ENCODE data around the gene GAS7.
A peak's percentile ranks its signal among the peaks of the same experiment; 100 is the strongest.

The GAS7 gene

DNA sequence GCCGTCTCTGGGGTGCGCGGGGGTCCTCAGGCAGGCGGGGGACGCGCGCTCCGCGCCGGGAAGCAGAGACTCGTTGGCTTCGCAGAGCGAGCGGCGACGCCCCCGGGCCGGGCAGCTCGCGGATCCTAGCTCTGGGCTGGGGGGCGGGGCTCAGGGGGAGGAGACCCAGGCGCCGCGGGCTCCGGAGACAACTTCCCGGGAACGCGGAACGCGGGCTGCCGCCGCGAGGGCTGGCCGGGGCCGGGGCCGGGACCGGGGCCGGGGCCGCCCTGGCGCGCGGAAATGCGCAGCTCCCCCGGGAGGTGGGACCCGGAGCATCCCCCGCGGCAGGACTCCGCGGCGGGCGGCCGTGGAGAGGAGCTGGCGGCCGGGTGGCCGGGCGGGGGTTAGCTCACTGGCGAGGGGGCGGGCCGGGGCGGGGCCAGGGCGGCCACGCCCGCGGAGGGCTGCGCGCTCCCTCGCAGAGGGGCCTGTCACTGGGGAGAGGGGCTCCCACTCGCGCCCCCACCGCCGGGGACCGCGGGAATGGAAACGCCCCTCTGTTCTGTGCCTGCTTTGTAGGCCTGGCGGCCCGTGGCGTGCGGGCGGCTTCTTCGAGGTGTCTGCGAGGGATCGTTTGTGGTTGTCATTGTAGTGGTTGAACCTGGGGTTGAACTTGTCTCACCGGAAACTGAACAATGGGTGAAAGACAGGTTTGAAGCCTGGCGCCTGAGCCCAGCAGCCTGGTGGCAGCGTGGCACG, at the start of gene GAS7:
TSS of gene GAS7 (minus strand) at position 98 of the 741 bp plus-strand sequence.
- H3K9me3 Mint-ChIP-seq, result peaks cover 19% of the 10 kb centered on the region
- peaks cover 43% of the 10 kb centered on the region for H3K27me3 Mint-ChIP-seq
- no peak within 1 kb of the TSS for H3K27ac Mint-ChIP-seq
- H3K4me3 Mint-ChIP-seq, result peak within 1 kb of the TSS; percentile 70
- H3K36me3 Mint-ChIP-seq (ENCODE audit: low read depth), result peaks cover 3% of the 10 kb centered on the region
- H3K4me1 Mint-ChIP-seq (ENCODE audit: low read depth), result peaks cover 7% of the 10 kb centered on the region
- peak; percentile 66 for DNase-seq

DNA sequence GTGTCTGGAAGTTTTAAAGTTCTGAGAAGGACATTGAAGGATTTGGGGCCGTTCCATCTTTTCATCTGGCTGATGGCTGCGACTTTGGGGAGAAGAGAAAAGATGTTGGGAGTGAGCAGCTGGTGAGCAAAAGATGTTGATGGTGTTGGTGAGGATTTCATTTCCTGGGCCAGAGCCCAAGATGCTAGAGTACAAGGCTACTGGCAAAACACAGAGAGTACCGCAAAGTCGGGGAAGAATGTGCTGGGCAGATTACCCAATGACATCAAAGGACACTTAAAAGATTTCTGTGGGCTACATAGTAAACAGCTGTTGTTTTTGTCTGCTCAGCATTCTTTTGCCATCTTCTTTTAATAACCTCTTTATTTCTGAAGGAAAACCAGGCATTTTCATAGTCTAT, 49.4 kb upstream of the GAS7 start:
- no peak overlapping the region for H3K27ac Mint-ChIP-seq
- H3K27me3 Mint-ChIP-seq, result peaks cover 6% of the 10 kb centered on the region
- H3K4me3 Mint-ChIP-seq, result no peak overlapping the region
- no peaks in the 10 kb centered on the region for H3K36me3 Mint-ChIP-seq (ENCODE audit: low read depth)
- DNase-seq, result no peak
- H3K4me1 Mint-ChIP-seq (ENCODE audit: low read depth), result peaks cover 10% of the 10 kb centered on the region
- H3K9me3 Mint-ChIP-seq, result peaks cover 3% of the 10 kb centered on the region

DNA sequence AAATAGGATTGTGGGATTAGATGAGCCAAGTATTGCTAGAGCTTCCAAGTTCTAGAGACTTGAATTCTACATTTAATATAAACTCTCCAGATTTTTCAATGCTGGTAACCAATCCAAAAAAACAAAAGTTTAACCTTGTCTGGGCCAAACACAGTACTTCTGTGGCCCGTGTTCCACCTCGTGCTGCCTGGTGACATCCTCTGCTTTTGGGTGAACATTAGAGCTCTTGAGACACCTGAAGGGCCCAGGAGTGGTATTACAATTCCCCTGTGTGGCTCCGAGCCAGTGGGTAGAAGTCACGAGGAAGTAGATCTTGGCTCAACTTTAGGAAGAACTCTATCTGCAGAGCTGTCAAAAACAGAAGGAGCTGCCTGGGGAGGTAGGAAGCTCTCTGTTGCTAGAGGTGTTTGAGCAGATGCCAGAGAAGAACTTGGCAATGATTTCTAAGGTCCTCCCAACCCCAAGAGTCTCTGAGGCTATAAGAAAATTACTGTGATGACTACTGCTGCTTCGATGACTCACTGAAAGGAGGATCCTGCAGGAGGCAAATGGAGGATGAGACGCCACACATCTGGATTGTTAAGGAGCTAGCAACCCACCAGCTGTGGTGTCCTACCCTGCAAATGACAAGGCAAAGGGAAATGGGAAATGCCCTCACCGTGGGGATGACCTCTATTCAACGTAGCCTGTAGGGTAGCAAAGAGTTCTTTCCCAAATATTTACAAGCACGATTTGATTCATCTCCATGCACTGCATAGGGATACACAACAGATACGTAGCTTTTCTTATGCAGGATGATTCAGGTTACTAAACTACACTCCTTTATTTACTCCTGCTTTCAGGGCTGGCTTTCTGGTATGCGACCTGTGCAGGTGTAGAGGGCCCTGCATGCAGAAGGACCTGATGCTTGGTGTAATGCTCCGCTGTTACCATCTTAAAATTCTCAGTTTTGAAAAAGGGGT, 45.8 kb upstream of the GAS7 start:
- Mint-ChIP-seq H3K9me3 (peaks cover 13% of the 10 kb centered on the region), H3K27me3 (peaks cover 7% of the 10 kb centered on the region), H3K4me3 (no peak overlapping the region), H3K4me1 (ENCODE audit: low read depth) (no peaks in the 10 kb centered on the region), H3K36me3 (ENCODE audit: low read depth) (no peaks in the 10 kb centered on the region), H3K27ac (no peak overlapping the region)
- no peak for DNase-seq

DNA sequence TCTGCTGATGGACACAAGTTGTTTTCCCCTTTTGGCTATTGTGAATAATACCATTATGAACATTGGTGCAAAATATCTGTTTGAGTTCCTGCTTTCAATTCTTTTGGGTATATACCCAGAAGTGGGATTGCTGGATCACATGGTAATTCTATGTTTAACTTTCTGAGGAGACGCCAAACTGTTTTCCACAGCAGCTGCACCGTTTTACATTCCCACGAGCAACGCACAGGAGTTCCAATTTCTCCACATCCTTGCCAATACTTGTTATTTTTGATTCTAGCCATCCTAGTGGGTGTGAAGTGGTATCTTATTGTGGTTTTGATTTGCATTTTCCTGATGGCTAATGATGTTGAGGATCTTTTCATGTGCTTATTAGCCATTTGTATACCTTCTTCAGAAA, 43.4 kb upstream of the GAS7 start:
- Mint-ChIP-seq H3K4me1 (ENCODE audit: low read depth) (no peaks in the 10 kb centered on the region), H3K27me3 (peaks cover 4% of the 10 kb centered on the region), H3K27ac (no peak overlapping the region), H3K4me3 (no peak overlapping the region), H3K36me3 (ENCODE audit: low read depth) (no peaks in the 10 kb centered on the region), H3K9me3 (peaks cover 13% of the 10 kb centered on the region)
- no peak for DNase-seq

DNA sequence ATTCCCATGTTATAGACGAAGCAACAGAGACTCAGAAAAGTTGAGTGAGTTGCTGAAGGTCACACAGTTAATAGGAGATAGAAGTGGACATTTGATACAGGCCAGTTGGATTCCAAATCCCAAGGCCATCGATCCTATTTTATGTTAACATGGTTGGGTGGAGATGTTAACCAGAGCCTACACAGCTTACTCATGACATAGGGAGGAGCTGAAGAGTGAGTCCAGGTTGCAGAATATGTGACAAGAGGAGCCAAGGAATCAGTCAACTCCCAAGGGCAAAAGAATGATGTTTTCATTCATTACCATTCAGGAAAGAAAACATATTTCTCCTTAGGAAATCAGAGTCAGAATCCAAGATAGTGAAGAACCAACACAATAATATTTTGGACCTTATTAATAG, 40.3 kb upstream of the GAS7 start:
- no peak overlapping the region for H3K27ac Mint-ChIP-seq
- no peak for DNase-seq
- no peak overlapping the region for H3K4me3 Mint-ChIP-seq
- no peaks in the 10 kb centered on the region for H3K4me1 Mint-ChIP-seq (ENCODE audit: low read depth)
- H3K36me3 Mint-ChIP-seq (ENCODE audit: low read depth), result no peaks in the 10 kb centered on the region
- H3K9me3 Mint-ChIP-seq, result peaks cover 10% of the 10 kb centered on the region
- H3K27me3 Mint-ChIP-seq, result peaks cover 4% of the 10 kb centered on the region

DNA sequence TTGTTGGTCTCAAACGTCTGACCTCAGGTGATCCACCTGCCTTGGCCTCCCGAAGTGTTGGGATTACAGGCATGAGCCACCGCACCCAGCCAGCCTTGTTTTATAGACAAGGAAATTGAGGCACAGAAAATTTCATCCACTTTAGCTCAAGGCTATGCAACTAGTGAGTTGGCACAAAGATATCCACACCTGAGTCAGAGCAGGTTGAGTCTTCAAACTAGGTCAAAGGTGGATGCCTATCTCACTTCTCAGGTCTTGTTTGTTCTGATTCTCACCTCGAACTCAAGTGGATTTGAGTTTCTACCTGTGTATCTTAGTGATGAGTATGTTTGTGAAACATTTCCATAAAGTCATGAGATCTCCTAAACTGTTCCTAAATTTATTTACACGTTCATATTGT, 35.6 kb upstream of the GAS7 start:
- no peak for DNase-seq
- Mint-ChIP-seq H3K4me3 (no peak overlapping the region), H3K4me1 (ENCODE audit: low read depth) (no peaks in the 10 kb centered on the region), H3K27ac (no peak overlapping the region), H3K27me3 (no peaks in the 10 kb centered on the region), H3K36me3 (ENCODE audit: low read depth) (no peaks in the 10 kb centered on the region), H3K9me3 (no peaks in the 10 kb centered on the region)

DNA sequence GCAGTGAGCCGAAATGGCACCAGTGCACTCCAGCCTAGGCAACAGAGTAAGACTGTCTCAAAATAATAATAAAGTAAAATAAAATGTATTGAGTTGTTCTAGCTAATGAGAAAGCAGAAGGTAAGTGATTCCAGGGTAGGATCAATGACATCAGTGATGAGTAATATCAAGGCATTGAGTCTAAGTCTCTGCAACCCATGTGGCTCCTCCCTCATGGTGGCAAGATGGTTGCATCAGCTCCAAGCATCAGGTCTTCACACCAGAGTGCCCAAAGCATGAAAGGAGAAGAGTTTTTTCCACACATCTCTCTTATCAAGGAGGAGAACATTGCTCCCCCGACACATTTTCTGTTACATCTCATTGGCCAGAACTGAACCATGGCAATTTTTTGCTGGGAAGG, 34.8 kb upstream of the GAS7 start:
- no peaks in the 10 kb centered on the region for H3K27me3 Mint-ChIP-seq
- no peaks in the 10 kb centered on the region for H3K9me3 Mint-ChIP-seq
- H3K4me3 Mint-ChIP-seq, result no peak overlapping the region
- DNase-seq, result no peak
- no peaks in the 10 kb centered on the region for H3K36me3 Mint-ChIP-seq (ENCODE audit: low read depth)
- no peak overlapping the region for H3K27ac Mint-ChIP-seq
- no peaks in the 10 kb centered on the region for H3K4me1 Mint-ChIP-seq (ENCODE audit: low read depth)

DNA sequence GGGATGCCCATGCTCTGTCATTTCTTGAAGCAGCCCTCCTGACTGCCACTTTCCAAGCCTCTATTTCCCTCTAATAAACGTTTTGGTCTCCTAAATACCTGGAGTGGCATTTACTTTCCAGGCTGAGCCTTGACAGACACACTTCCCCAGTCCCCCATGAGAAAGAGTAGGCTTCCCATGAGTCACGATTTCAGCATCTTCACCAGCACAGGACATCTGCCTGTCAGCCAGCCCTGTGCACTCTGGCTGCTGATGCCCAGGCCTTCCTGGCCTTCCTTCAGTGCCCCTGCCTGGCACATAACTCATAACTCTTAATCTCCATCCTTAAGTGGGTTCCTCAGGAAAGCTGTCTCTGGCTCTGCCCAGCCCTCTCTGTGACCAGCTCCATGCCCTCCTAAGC, 30.8 kb upstream of the GAS7 start:
- Mint-ChIP-seq H3K4me1 (ENCODE audit: low read depth) (no peaks in the 10 kb centered on the region), H3K27me3 (no peaks in the 10 kb centered on the region), H3K36me3 (ENCODE audit: low read depth) (no peaks in the 10 kb centered on the region), H3K27ac (no peak overlapping the region), H3K9me3 (no peaks in the 10 kb centered on the region), H3K4me3 (no peak overlapping the region)
- no peak for DNase-seq

DNA sequence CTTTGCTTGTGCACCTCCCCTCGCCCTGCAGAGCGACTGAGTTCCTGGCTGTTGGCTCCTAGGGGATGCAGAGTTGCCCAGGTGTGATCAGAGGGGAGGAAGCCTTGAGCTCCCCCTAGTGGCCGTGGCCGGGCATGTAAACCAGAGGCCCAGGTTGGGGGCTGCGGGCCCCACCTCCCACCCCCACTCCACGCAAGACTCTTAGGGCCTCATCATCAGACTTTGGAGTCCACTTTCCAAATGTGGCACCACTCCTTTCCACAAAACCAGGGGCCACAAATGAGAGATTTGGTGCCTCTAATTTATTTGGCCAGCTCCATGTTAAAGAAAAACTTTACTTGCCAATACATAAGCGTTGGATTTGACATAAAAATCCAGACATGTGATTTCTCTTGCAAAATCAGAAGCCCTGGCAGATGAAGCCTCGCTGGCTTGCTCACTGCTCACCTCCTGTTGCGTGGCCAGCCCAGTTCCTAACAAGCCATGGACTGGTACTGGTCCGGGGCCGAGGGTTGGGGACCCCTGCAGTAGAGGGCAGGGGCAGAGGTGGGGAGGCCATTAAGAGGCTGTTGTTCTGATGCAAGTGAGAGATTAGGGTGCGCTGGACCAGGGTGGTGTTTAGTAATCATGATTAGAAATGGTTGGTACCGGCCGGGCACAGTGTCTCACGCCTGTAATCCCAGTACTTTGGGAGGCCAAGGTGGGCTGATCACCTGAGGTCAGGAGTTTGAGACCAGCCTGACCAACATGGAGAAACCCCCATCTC, 28.7 kb upstream of the GAS7 start:
- H3K27ac Mint-ChIP-seq, result no peak overlapping the region
- H3K27me3 Mint-ChIP-seq, result no peaks in the 10 kb centered on the region
- no peak overlapping the region for H3K4me3 Mint-ChIP-seq
- no peaks in the 10 kb centered on the region for H3K9me3 Mint-ChIP-seq
- H3K4me1 Mint-ChIP-seq (ENCODE audit: low read depth), result no peaks in the 10 kb centered on the region
- DNase-seq, result peak; percentile 64
- H3K36me3 Mint-ChIP-seq (ENCODE audit: low read depth), result no peaks in the 10 kb centered on the region

DNA sequence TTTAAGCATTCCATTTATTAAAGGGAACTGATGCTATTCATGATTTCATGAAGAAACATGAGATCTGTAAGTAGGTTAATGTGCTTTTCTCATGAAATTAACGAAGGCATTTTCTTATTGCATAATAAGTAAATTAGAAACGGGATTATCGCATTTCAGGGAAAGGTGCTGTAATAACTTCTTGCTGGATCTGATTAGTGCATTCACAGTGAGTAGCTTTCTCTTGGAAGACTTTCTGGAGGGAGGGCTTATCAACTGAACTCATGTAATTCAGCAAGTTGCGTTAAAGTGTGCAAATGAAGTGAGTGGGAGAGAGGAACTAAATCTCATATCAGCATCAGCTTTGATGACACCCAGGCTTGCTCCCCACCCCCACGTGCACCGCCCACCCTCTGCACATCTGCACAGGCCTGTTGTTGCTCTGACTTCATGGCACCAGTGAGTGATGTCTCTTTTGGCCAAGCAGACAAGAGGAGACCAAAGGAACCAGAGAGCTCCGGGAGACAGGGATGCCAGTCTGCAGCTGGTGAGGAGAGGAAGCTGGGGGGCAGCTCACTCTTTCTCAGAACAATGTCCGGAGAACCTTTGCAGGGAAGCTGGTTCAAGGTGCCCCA, 26.3 kb upstream of the GAS7 start:
- Mint-ChIP-seq H3K4me3 (no peak overlapping the region), H3K4me1 (ENCODE audit: low read depth) (no peaks in the 10 kb centered on the region), H3K36me3 (ENCODE audit: low read depth) (no peaks in the 10 kb centered on the region), H3K27me3 (no peaks in the 10 kb centered on the region), H3K9me3 (peaks cover 5% of the 10 kb centered on the region), H3K27ac (no peak overlapping the region)
- no peak for DNase-seq

DNA sequence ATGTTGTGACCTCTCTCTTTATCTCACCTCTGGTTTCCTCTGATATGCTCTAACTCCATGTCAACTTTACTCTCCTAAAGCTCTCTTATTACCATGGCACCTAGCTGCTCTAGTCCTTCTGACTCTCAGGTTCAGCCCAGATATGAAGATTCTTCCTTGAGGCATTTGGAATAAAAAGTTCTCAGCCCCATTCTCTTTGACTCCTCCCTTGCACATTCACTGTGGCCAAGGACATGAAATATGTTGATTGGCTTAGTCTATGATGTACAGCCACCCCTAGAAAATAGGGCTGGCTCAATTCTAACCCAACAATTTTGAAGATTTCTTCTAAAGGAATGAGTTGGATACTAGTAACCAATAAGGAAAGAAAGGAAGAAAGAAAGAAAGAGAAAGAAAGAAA, 20.8 kb upstream of the GAS7 start:
- Mint-ChIP-seq H3K36me3 (ENCODE audit: low read depth) (no peaks in the 10 kb centered on the region), H3K9me3 (peaks cover 13% of the 10 kb centered on the region), H3K4me3 (no peak overlapping the region), H3K27me3 (no peaks in the 10 kb centered on the region), H3K4me1 (ENCODE audit: low read depth) (no peaks in the 10 kb centered on the region), H3K27ac (no peak overlapping the region)
- no peak for DNase-seq

DNA sequence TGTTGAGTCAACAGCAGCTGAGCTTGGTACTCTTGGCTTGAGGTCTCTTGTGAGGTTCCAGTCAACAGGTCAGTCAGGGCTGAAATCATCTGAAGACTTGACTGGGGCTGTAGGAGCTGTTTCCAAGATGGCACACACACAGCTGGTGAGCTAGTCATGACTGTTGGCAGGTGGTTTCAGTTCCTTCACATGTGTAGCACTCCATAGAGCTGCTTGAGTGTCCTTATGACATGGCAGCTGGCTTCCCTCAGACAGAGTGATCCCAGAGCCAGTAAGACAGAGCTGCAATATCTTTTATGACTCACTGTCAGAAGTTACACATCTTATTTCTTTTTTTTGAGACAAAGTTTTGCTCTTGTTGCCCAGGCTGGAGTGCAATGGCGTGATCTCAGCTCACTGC, 19.5 kb upstream of the GAS7 start:
- no peaks in the 10 kb centered on the region for H3K4me1 Mint-ChIP-seq (ENCODE audit: low read depth)
- DNase-seq, result no peak
- H3K27ac Mint-ChIP-seq, result no peak overlapping the region
- H3K9me3 Mint-ChIP-seq, result peaks cover 13% of the 10 kb centered on the region
- H3K36me3 Mint-ChIP-seq (ENCODE audit: low read depth), result no peaks in the 10 kb centered on the region
- no peak overlapping the region for H3K4me3 Mint-ChIP-seq
- no peaks in the 10 kb centered on the region for H3K27me3 Mint-ChIP-seq

DNA sequence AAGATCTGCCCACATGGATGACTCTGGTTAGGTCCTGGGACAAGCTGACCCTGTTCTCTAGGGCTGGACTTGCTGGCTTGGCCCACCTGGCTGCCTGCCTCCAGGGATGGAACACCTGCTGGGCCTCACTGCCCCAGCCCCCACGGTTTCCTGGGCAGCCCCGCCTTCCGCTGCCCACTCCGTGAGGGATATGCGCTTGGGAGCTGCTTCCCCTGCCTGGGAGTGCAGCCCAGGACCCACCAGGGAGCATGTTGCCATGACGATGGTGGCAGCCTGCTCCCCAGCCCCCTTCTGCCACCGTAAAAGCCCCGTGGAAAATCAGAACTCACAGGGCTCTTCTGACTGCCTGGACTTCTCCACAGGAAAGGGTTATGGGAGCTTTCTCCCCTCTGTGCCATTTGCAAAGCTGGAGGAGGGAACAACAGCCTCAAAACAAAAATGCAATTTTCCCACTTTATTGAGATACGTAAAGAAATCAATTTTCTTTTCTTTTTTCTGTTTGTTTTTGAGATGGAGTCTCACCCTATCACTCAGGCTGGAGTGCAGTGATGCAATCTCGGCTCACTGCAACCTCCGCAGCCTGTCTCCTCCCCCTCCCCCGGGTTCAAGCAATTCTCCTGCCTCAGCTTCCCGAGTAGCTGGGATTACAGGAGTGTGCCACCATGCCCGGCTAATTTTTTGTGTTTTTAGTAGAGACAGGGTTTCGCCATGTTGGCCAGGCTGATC, 18.0 kb upstream of the GAS7 start:
- no peak overlapping the region for H3K27ac Mint-ChIP-seq

DNA sequence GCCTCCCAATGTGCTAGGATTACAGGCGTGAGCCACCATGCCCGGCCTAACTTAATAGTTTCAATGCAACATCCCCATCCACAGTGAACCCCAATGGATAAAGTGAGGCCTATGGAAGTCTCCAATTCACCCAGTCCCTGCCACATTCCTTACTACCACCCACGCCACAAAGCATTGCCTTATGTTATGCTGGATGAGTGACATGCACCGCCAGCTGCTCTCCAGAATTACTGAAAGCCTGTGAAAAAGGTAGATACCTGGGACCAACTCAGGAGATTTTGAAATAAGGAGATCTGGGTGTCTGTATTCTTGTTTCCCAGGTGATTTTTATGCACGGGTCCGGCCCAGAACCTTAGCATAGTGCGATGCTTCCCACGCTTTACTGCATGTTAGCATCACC, 16.9 kb upstream of the GAS7 start:
- H3K4me1 Mint-ChIP-seq (ENCODE audit: low read depth), result no peaks in the 10 kb centered on the region
- H3K9me3 Mint-ChIP-seq, result peaks cover 13% of the 10 kb centered on the region
- H3K4me3 Mint-ChIP-seq, result no peak overlapping the region
- H3K27ac Mint-ChIP-seq, result no peak overlapping the region
- no peaks in the 10 kb centered on the region for H3K27me3 Mint-ChIP-seq
- no peaks in the 10 kb centered on the region for H3K36me3 Mint-ChIP-seq (ENCODE audit: low read depth)
- DNase-seq, result no peak

More for the DNA sequence above, 18.0 kb upstream of the GAS7 start:
- no peak for DNase-seq
- Mint-ChIP-seq H3K4me1 (ENCODE audit: low read depth) (no peaks in the 10 kb centered on the region), H3K27me3 (no peaks in the 10 kb centered on the region), H3K4me3 (no peak overlapping the region), H3K36me3 (ENCODE audit: low read depth) (no peaks in the 10 kb centered on the region), H3K9me3 (peaks cover 13% of the 10 kb centered on the region)

Data from activated T-cell treated with anti-CD3 and anti-CD28 coated beads, Interleukin-2, amount 50 U/mL, for 24 hours (primary cell).